ENCODE results near the gene TMPRSS4.

Gene TMPRSS4

GRCh38 chr11:118106789-118107335, 30.0 kb downstream of the TMPRSS4 start:
- no peak for TF ChIP-seq EZH2 (IDR thresholded peaks at IDR 0.05; ENCODE audit: borderline replicate concordance, low read length)
- H3K4me2 ChIP-seq (ENCODE audit: low read length): no peak overlapping the region
- no peaks in the 10 kb centered on the region for H3F3A ChIP-seq (ENCODE audit: insufficient read depth, low read length)
- H3K36me3 ChIP-seq (ENCODE audit: insufficient read depth, low read length): no peaks in the 10 kb centered on the region
- no peaks in the 10 kb centered on the region; the same call in 1 of the 2 replicates for H3K27me3 ChIP-seq (ENCODE audit: insufficient read depth, low read length)
- no peaks in the 10 kb centered on the region for H3K4me1 ChIP-seq (ENCODE audit: insufficient read depth, low read length, severe bottlenecking)
- no peak overlapping the region for H3K4me3 ChIP-seq (ENCODE audit: low read depth, low read length, poor library complexity, severe bottlenecking)
- no peaks in the 10 kb centered on the region for H3K79me2 ChIP-seq (ENCODE audit: insufficient read depth, low read length)
- H3K9me3 ChIP-seq (ENCODE audit: low read length): no peaks in the 10 kb centered on the region
- H3K27ac ChIP-seq (ENCODE audit: low read depth, low read length, poor library complexity, severe bottlenecking): no peak overlapping the region
- H3K9me2 ChIP-seq (ENCODE audit: low read depth, low read length): no peaks in the 10 kb centered on the region
- H3K9ac ChIP-seq (ENCODE audit: low read length): no peak overlapping the region
- no peaks in the 10 kb centered on the region for H4K20me1 ChIP-seq (ENCODE audit: insufficient read depth, low read length)
- H2AFZ ChIP-seq (ENCODE audit: low read length): no peak overlapping the region

DNA sequence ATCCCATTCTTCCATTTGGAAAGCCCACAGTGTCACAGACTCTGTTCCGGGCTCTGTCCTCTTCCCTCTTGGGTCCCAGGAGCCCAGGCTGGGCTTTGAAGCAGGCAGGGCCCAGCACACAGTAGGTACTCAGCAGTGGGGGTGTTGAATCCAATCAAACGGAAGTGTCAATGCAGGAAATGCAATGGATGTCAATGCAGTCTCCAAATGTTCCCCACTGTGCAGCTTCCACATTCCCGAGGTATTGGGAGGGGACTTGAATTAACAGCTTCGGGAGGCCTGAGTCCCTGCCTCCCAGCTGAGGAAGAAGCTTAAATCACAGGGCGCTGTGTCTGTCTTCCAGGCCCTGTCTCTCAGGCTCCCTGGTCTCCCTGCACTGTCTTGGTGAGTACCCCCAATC, 31.6 kb downstream of the TMPRSS4 start:
- Histone ChIP-seq H3K4me3 (ENCODE audit: low read depth, low read length, poor library complexity, severe bottlenecking) (no peak overlapping the region), H3K9me3 (ENCODE audit: low read length) (no peaks in the 10 kb centered on the region), H3K9me2 (ENCODE audit: low read depth, low read length) (no peaks in the 10 kb centered on the region), H4K20me1 (ENCODE audit: insufficient read depth, low read length) (no peaks in the 10 kb centered on the region), H3K27ac (ENCODE audit: low read depth, low read length, poor library complexity, severe bottlenecking) (no peak overlapping the region), H3F3A (ENCODE audit: insufficient read depth, low read length) (no peaks in the 10 kb centered on the region), H3K36me3 (ENCODE audit: insufficient read depth, low read length) (no peaks in the 10 kb centered on the region), H3K4me1 (ENCODE audit: insufficient read depth, low read length, severe bottlenecking) (no peaks in the 10 kb centered on the region), H3K4me2 (ENCODE audit: low read length) (no peak overlapping the region), H3K9ac (ENCODE audit: low read length) (no peak overlapping the region), H2AFZ (ENCODE audit: low read length) (no peak overlapping the region), H3K79me2 (ENCODE audit: insufficient read depth, low read length) (no peaks in the 10 kb centered on the region), H3K27me3 (ENCODE audit: insufficient read depth, low read length) (no peaks in the 10 kb centered on the region; the same call in 1 of the 2 replicates)
- TF ChIP-seq CTCF (IDR thresholded peaks at IDR 0.05; ENCODE audit: low read length): no peak
- no peak for TF ChIP-seq EZH2 (IDR thresholded peaks at IDR 0.05; ENCODE audit: borderline replicate concordance, low read length)

- no peak overlapping the region for H3K4me3 ChIP-seq (ENCODE audit: low read depth, low read length, poor library complexity, severe bottlenecking)
- no peak overlapping the region for H3K27ac ChIP-seq (ENCODE audit: low read depth, low read length, poor library complexity, severe bottlenecking)
- H3K9me3 ChIP-seq (ENCODE audit: low read length): no peaks in the 10 kb centered on the region
- H3K4me2 ChIP-seq (ENCODE audit: low read length): no peak overlapping the region
- H3F3A ChIP-seq (ENCODE audit: insufficient read depth, low read length): no peaks in the 10 kb centered on the region
- no peaks in the 10 kb centered on the region for H3K9me2 ChIP-seq (ENCODE audit: low read depth, low read length)
- no peaks in the 10 kb centered on the region for H3K36me3 ChIP-seq (ENCODE audit: insufficient read depth, low read length)
- no peaks in the 10 kb centered on the region; the same call in 1 of the 2 replicates for H3K27me3 ChIP-seq (ENCODE audit: insufficient read depth, low read length)
- no peak overlapping the region for H2AFZ ChIP-seq (ENCODE audit: low read length)
- H3K79me2 ChIP-seq (ENCODE audit: insufficient read depth, low read length): no peaks in the 10 kb centered on the region
- H3K4me1 ChIP-seq (ENCODE audit: insufficient read depth, low read length, severe bottlenecking): no peaks in the 10 kb centered on the region
- TF ChIP-seq CTCF (IDR thresholded peaks at IDR 0.05; ENCODE audit: low read length): no peak
- no peak for TF ChIP-seq EZH2 (IDR thresholded peaks at IDR 0.05; ENCODE audit: borderline replicate concordance, low read length)
- no peaks in the 10 kb centered on the region for H4K20me1 ChIP-seq (ENCODE audit: insufficient read depth, low read length)
- H3K9ac ChIP-seq (ENCODE audit: low read length): no peak overlapping the region
These were observed 32.4 kb downstream of the TMPRSS4 start for GRCh38 chr11:118109231-118109630.
